Spleen (tissue), 7 donors: ENCODE measurements around the gene NAT10.

ENCODE experiments used
- CTCF ChIP-seq, 11 experiments: fragments of 200-600 bp in 7 of 11; fragments of 450-650 bp in 4 of 11; sonication (generic) in 4 of 11; IDR thresholded peaks in 8 of 11; conservative IDR thresholded peaks in 3 of 11; 1 replicate in 7 of 11; 2 replicates in 4 of 11; pipeline versions ENCODE4 v1.4.0 to v1.8.0; 2016 to 2021; ENCODE audit warnings: antibody characterized with exemption in 11 of 11, inconsistent platforms in 4 of 11, mild to moderate bottlenecking in 1 of 11
- POLR2AphosphoS5 ChIP-seq, 3 donors: sonication (generic); formaldehyde crosslinking; IDR thresholded peaks; one replicate each; pipeline ENCODE4 v1.5.1; 2017; ENCODE audit warnings: antibody characterized with exemption in 3 of 3
- donor health status: DM: no; HTN: no; CAD: no; lungs with moderate emphysema.
- donor health status: DM: no; HTN: no; CAD: no.
- donor health status: DM: no; HTN: no; CAD: no.

GRCh38 chr11:34191578-34191977 lies 86.1 kb downstream of the NAT10 start:
- no peak for TF ChIP-seq POLR2AphosphoS5 (IDR thresholded peaks at IDR 0.05)
- no peak for TF ChIP-seq CTCF (IDR thresholded peaks at IDR 0.05 in 8 of 11, conservative IDR thresholded peaks at IDR 0.05 in 3 of 11)
